IPS-NIHi11 (cell line): ENCODE results near the gene CEPT1.
"Not testable (repeated sequence)": the region's sequence is repeated elsewhere in the genome, so short reads cannot be mapped to it uniquely, and the experiment has no call there.

Source experiments
- DNase-seq: peaks from one replicate; pipeline ENCODE4 v3.0.0; 2012; ENCODE audit warnings: mixed read lengths, low spot score

The CEPT1 gene

DNA sequence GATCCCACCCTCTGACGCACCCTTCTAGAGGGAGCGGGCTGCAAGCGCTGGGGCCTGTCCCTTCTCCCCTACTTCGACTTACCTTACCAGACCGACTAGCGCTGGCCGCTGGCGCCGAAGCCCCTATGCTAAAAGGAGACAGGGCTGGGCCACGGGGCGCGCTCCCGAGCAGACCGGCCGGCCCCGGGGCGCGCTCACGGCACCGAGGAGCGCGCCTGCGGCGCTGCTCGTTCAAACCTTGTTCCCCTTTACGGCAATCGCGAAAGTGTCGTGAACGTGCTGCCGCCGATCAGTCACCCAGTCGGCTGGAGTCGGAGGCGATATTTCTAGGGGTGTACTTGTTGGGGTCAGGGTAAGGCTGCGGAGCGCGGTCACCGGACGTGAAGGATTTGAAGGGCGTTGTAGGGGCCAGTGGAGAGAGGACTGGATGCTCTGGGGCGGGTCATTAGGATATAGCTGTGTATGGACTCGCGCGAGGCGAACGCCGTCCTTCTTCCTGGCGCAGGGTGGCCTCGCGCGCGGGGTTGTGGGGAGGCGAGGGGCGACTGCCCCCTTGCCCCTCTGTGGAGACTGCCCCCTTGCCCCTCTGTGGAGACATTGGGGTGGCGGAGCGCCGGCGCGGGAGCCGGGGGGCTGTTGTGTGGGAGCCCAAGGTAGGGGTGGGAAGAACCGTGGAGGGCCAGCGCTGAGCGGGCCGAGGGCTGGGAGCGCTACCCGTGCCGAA is at the start of gene CEPT1, which contains the start of gene DRAM2:
CEPT1 (plus strand) TSS at position 268 of the 724 bp plus-strand sequence. CDS start 7,492 bp downstream, outside the sequence.
DRAM2 (minus strand) TSS at position 138 of the 724 bp plus-strand sequence. CDS start 8,539 bp downstream, outside the sequence.
- peak; percentile 98 for DNase-seq

GRCh38 chr1:111095421-111095820 is 44.6 kb upstream of the CEPT1 start:
- not testable (repeated sequence) for DNase-seq

DNA sequence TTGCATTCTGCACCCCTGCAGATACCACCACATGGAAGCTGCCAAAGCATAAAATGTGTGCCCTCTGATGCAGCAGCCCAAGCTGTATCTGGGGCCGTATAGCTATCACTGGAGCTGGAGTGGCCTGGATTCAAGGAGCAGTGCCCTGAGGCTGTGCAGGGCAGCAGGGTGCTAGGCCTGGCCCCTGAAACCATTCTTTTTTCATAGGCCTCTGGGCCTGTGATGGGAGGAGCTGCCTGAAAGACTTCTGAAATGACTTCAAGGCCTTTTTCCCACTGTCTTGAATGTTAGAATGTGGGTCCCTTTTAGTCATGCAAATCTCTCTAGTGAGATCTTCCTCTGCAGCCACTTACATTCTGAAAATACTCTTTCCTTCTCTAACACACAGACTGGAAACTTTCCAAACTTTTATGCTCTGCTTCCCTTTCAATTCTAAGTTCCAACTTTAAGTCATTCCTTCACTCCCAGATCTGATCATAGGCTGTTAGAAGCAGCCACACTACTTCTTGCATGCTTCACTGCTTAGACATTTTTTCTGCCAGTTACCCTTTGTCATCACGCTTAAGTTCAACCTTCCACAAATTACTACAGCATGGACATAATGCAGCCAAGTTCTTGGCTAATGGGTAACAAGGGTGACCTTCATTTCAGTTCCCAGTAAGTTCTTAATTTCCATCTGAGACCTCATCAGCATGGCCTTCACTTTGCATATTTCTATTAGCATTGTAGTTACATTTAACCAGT is 42.5 kb upstream of the CEPT1 start:
- DNase-seq = no peak

- DNase-seq = no peak
These were observed 40.7 kb upstream of the CEPT1 start for GRCh38 chr1:111099289-111099688.

DNA sequence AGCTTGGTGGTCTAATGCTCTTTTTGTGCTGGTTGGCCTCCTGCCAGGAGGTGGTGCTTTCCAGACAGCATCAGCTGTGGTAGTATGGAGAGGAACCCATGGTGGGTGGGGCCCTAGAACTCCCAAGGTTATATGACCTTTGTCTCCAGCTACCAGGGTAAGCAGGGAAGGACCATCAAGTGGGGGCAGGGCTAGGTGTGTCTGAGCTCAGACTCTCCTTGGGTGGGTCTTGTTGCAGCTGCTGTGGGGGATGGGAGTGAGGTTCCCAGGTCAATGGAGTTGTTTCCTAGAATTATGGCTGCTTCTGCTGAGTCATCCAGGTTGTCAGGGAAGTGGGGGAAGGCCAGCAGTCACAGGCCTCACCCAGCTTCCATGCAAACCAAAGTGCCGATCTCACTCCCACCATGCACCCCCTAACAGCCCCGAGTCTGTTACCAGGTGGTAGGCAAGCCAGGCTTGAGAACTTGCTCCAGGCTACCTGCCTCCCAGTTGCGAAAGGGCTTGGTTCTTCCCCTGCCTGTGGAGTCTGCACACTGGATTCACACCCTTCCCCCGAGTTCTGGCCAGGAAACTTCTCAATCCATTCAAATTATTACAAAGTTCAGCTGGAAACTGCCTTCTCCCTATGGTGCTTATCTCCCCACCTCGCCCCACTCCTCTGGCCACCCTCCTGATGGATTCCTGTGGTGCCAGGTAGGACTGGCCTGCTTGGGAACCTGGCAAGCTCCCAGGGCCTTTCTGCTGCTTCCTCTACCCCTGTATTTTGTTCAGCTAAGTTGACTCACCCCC is 38.0 kb upstream of the CEPT1 start:
- no peak for DNase-seq

DNA sequence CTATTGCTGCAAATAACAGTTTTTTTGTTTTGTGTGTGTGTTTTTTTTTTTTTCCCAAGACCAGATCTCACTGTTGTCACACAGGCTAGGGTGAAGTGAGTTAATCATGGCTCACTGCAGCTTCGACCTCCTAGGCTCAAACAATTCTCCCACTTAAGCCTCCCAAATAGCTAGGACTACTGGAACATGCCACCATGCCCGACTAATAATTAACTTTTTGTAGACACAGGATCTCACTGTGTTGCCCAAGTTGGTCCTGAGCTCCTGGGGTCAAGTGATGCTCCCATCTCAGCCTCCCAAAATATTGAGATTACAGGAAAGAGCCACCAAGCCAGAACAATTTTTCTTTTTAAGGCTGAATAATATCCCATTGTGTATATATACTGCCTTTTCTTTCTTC is 35.0 kb upstream of the CEPT1 start:
- no peak for DNase-seq

DNA sequence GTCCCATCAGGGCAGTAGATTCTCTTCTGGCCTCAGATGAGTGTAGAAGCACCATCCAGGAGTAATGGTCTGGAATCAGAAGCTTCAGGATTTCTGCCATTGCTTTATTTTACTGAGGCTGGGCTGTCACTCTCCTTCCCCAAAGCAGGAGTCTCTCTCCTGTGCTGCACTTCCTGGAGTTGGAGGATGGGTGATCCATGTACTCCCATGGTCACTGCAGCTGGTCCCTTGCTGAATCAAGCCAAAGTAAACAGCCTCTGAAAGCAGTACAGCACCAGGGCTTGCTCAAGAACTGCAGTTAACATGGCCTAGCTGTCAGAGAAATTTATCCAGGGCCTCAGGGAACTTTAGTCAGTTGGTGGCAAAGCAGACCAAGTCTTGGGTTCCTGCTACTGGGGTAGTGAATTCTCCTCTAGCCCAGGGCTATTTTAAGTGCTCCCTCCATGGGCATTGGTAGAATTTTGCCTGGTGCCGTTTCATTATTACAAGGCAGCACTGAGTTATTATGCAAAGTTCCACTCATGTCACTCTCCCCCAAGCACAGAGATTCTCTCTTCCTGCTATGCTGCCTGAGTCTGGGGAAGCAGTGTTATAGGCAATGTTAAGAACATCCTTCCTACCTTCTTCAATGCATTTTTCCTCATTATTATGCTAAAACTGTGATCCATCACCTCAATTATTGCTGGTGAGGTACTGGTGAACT is 29.7 kb upstream of the CEPT1 start:
- DNase-seq = no peak

- DNase-seq = no peak
These were observed 23.5 kb upstream of the CEPT1 start for GRCh38 chr1:111116496-111116895.

GRCh38 chr1:111126354-111126753 is 13.7 kb upstream of the CEPT1 start:
- DNase-seq = no peak

DNA sequence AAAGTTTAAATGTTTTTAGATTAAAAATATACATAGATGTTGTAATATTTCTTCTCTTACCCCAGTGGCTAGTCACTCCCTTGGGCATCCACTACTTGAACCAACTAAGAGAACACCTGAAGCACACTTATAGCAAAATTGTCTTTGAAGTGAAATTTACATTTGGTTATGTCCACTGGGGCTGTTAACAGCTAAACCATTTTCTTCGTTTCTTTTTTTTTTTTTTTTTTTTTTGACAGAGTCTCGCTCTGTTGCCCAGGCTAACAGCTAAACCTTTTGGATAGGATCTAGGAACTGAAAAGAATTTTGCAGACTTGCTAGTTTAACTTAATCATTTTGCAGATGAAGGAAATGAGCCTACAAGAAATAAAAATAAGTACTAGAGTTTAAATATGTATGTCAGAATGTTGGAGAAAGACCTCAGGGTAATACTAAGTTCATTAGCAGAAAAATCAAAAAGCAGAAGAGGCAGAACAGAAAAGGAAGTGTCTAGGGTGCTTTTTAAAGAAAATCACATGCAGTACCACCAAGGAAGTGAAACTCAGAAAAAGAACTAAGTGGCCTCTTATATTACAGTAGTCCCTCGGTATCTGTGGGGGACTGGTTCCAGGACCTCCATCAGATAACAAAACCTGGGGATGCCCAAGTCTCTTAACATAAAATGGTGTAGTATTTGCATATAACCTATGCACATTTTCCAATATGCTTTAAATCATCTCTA is 11.9 kb upstream of the CEPT1 start:
- no peak for DNase-seq

DNA sequence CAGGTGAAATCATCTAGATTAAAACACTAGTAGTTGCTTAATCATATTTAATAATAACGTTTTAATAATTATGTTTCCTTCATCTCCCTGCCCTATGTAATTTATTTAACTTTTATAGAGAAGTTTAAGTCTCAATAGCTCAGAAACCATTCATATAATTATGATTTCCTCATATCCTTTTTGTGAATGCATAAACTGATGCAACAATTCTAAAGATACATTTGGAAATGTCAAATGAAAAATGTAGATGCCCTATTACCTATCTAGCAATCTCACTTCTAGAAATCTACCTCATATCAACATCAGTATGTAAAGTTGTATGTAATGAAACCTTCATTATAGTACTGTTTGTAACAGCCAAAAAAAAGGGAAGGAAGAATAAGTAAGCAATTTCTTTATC is 10.6 kb upstream of the CEPT1 start:
- no peak for DNase-seq

DNA sequence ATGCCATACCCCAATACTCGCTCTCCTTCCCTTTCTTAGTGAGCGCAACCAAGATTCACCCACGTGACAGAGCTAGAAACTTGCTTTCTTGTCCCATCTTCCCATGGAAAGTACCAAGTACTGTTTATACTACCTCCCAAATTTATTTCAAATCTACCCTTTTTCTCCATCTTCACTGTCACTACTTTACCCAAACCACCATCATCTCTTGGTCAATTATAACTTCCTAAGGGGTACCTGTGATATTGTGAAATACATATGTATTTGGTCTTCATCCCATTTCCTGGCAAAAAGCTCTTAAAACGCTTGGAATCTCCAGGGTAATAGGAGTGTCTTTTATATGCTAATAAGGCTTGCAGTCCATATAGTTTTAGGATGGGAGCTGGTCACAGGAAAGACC is 8.3 kb upstream of the CEPT1 start:
- DNase-seq = no peak

DNA sequence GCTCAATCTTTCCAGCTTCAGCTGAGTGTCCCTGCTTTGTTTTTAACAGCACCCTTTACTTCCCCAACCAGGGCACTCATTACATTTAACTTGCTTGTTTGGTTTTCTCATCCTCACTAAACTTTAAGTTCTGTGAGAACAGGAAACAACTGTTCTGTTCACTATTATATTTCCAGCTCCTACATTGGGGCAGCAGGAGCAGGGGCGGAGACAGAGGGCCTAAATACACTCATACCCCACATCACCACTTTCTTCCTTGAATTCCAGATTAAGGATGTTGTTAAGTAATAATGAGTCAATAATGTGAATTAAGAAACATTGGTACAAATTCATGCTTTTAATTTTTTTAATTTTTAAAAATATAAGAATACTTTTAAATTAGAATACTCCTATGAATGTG is 6.2 kb upstream of the CEPT1 start:
- no peak for DNase-seq

DNA sequence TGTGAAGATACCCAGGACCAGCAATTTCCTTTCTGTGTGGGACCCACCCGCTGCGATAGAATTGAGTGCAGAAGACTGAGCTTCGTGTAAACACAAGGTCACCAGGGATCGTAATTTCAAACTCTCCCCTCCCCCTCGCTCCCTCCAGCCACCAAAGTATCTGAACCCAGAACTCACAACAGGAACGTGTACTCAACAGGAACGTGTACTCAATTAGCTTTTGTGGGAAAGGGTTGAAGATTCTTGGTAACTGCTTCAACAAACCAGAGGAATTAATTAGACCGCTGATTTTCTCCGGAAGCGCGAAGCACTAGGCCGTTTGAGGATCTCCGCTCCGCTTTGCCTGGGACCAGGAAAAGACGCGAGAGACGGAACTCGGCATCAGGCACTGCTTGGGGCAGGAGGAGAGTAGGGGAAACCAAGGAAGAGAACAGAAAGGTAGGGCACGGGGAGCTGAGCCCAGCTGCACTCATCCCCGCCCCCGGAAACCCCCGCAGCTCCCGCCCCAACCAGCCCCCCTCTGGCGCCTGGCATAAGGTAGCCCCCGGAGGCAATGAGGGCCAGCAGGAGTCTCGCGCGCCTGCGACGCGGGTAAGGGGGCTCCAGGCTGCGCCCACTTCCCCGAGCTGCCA is 583 bp upstream of the CEPT1 start:
- peak; percentile 72 for DNase-seq

- DNase-seq = no peak
These were observed 601 bp downstream of the CEPT1 start for GRCh38 chr1:111140680-111140967.

- DNase-seq = no peak
These were observed 1.5 kb downstream of the CEPT1 start for GRCh38 chr1:111141245-111142220.

- DNase-seq = no peak
These were observed 2.4 kb downstream of the CEPT1 start for GRCh38 chr1:111142356-111142975.

DNA sequence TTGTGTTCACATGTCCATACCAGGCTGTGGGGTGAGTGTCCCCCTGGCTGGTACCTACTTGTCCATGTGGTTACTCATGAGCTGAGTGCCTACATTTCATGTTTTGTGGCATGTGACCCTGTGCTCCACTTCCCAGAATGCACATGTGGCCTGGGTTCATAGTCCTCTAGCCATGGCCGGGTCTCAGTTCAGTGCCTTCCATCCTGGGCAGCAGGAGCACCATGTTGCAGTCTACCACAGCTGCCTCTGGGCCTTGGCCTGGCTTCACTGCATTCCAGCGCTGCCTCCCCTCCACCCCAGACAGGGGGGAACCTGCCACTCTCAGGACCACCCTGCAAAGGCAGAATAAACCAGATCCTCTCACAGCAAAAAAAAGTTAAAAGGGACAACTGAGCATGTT is 5.5 kb downstream of the CEPT1 start:
- no peak for DNase-seq
